Measurements from ENCODE around the gene ESF1.

DNA sequence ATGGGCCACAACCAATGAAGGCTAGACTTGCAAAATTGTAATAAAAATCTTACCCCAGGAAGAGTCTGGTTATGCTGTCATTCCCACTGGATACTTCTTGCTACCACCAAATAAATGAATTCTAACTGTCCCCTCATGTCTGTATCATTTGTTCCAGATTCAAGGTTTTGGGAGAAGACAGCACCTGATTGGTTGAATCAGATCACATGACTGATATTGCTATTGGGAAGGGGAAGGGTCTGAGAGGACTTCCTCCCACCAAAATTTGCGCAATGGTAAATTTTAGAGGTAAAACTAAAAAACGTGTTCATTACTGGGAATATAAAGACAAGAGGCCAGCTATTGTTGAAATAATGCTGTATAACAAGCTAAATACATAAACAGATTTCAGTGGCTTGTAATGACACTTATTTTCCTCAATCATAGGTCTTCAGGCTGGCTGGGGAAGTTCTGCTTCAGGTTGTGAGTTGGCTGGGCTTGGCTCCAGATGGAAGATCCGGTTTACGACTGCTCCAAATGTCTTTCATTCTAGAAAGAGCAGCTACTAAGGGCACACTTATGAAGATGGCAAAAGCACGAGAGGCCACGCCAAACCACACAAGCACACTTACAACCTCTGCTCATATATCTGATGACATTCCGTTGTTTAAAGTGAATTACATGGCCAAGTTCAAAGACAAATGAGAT is 118.9 kb downstream of the ESF1 start:
- TF ChIP-seq GATA3 (IDR thresholded peaks at IDR 0.05; ENCODE audit: low read depth, low read length), result no peak
- TF ChIP-seq GATA2 (IDR thresholded peaks at IDR 0.05; ENCODE audit: low read depth, low read length), result no peak
